K562 (cell line): Measurements from ENCODE around the gene TNIP2. TPM values are rescaled to one million over a fixed set of nuclear protein-coding genes. Genes with fewer than 3 reads are reported as not detected.
A peak's percentile ranks its signal among the peaks of the same experiment; 100 is the strongest.

Source experiments
- ATAC-seq: fragments of 200-7000 bp; cut with Tn5 transposase; 3 replicates; pipeline ENCODE4 v1.9.1; 2020; ENCODE audit warnings: moderate library complexity
- BruUV-seq: library from RNA; stranded (reverse); fragments of 400-500 nt; replicated peaks from 2 replicates; lab custom pipeline; 2021; lab: Mats Ljungman, UMichigan
- CTCF ChIA-PET: fragments of 300-600 bp; formaldehyde crosslinking; extraction: SDS; loops from one replicate; lab custom pipeline; 2021; ENCODE audit warnings: low intra/inter-chr PET ratio; lab: Yijun Ruan, JAX
- POLR2A ChIA-PET: fragments of 300-600, 350-650 bp; sonication (Branson Sonifier 250); formaldehyde crosslinking; extraction: SDS; loops from one replicate; lab custom pipeline; 2021; ENCODE audit warnings: antibody characterized with exemption, inconsistent platforms; lab: Yijun Ruan, JAX
- DNase-seq, 4 experiments: peaks; one replicate each; pipeline versions ENCODE4 v3.0.0 to v3.0.0-alpha.2; 2011 to 2018; ENCODE audit warnings: low spot score in 3 of 4, mixed read lengths in 3 of 4; ENCODE audit errors: extremely low read depth in 1 of 4
- FAIRE-seq: peaks from 2 replicates; lab custom pipeline; 2011; peaks lifted over from hg19 to GRCh38; lab: Jason Lieb, UNC
- H2AFZ ChIP-seq: 2 replicates; pipeline ENCODE4 v1.6.0; 2011; ENCODE audit warnings: low read depth, low read length, control low read depth, inconsistent platforms
- H3K27ac ChIP-seq: fragments of 200-600 bp; 3 replicates; pipeline ENCODE4 v1.8.0; 2011; ENCODE audit warnings: low read depth, mild to moderate bottlenecking, control low read depth, inconsistent platforms, low read length, moderate library complexity, mixed read lengths; ENCODE audit errors: extremely low read depth
- H3K27me3 ChIP-seq, 2 experiments: fragments of 300-600 bp in 1 of 2; 2 replicates in 1 of 2; 3 replicates in 1 of 2; pipeline versions ENCODE4 v1.6.0 to v1.8.0; 2011; ENCODE audit warnings: inconsistent platforms in 2 of 2, low read length in 2 of 2, mild to moderate bottlenecking in 1 of 2, mixed read lengths in 1 of 2, moderate library complexity in 1 of 2; ENCODE audit not compliant: control insufficient read depth in 2 of 2, insufficient read depth in 2 of 2
- H3K36me3 ChIP-seq: fragments of 300-600 bp; 3 replicates; pipeline ENCODE4 v1.8.0; 2011; ENCODE audit warnings: mild to moderate bottlenecking, low read length, inconsistent platforms; ENCODE audit not compliant: control insufficient read depth, insufficient read depth
- H3K4me1 ChIP-seq, 2 experiments: fragments of 200-600 bp in 1 of 2; replicated peaks in 1 of 2; 2 replicates in 1 of 2; 3 replicates in 1 of 2; pipeline versions ENCODE4 v1.5.1 to v1.8.0; 2011; ENCODE audit warnings: inconsistent platforms in 2 of 2, low read length in 2 of 2, mild to moderate bottlenecking in 1 of 2, mixed read lengths in 1 of 2, moderate library complexity in 1 of 2; ENCODE audit not compliant: control insufficient read depth in 2 of 2, insufficient read depth in 2 of 2
- H3K4me2 ChIP-seq: 2 replicates; pipeline ENCODE4 v1.6.1; 2011; ENCODE audit warnings: low read length, control low read depth, inconsistent platforms, mixed read lengths; ENCODE audit not compliant: insufficient read depth
- H3K4me3 ChIP-seq: fragments of 200-600 bp; sonication (generic), shearing (Covaris generic); 2 replicates; pipeline ENCODE4 v1.5.1; 2016; ENCODE audit warnings: control low read depth, inconsistent platforms
- H3K79me2 ChIP-seq: fragments of 200-600 bp; 3 replicates; pipeline ENCODE4 v1.8.0; 2011; ENCODE audit warnings: low read length, inconsistent platforms; ENCODE audit not compliant: control insufficient read depth, insufficient read depth
- H3K9ac ChIP-seq, 2 experiments: 2 replicates each; pipeline versions ENCODE4 v1.6.0 to v1.6.1; 2011; ENCODE audit warnings: low read depth in 2 of 2, low read length in 2 of 2, control low read depth in 1 of 2, inconsistent platforms in 1 of 2, mild to moderate bottlenecking in 1 of 2, mixed read lengths in 1 of 2; ENCODE audit not compliant: insufficient read depth in 1 of 2
- H3K9me1 ChIP-seq: one replicate; pipeline ENCODE4 v1.6.0; 2011; ENCODE audit warnings: inconsistent platforms, mild to moderate bottlenecking, low read length, moderate library complexity; ENCODE audit not compliant: control insufficient read depth, insufficient read depth
- H3K9me3 ChIP-seq: replicated peaks from 2 replicates; pipeline ENCODE4 v1.5.1; 2011; ENCODE audit warnings: low read depth, low read length, inconsistent platforms; ENCODE audit not compliant: control insufficient read depth, insufficient read depth
- H4K20me1 ChIP-seq: replicated peaks from 2 replicates; pipeline ENCODE4 v1.6.1; 2011; ENCODE audit warnings: low read length, inconsistent platforms, mixed read lengths; ENCODE audit not compliant: control insufficient read depth, insufficient read depth
- LARP7 ChIP-seq: fragments of 450-650 bp; IDR thresholded peaks from 2 replicates; pipeline ENCODE4 v1.6.1; 2016
- MAFG ChIP-seq: fragments of 450-650 bp; conservative IDR thresholded peaks from 2 replicates; pipeline ENCODE4 v1.6.1; 2016; ENCODE audit warnings: missing genetic modification characterization, missing compliant biosample characterization
- NR4A1 ChIP-seq, 2 experiments: fragments of 250-450 bp in 1 of 2; fragments of 450-650 bp in 1 of 2; sonication (Bioruptor Pico) in 1 of 2; IDR thresholded peaks; 2 replicates each; pipeline versions ENCODE4 v1.4.0 to v1.6.1; 2016 to 2020; ENCODE audit warnings: mild to moderate bottlenecking in 2 of 2, missing compliant biosample characterization in 1 of 2, missing genetic modification characterization in 1 of 2, moderate library complexity in 1 of 2
- POLR3A ChIP-seq: IDR thresholded peaks from 2 replicates; pipeline ENCODE4 v1.6.1; 2011; ENCODE audit warnings: borderline replicate concordance, mild to moderate bottlenecking, moderate library complexity; ENCODE audit not compliant: insufficient read length, insufficient read depth; ENCODE audit errors: extremely low read depth
- ZNF644 ChIP-seq: fragments of 200-800 bp; sonication (Bioruptor generic); IDR thresholded peaks from 2 replicates; pipeline ENCODE4 v1.6.1; 2016; ENCODE audit warnings: low read depth, missing genetic modification characterization, missing compliant biosample characterization
- WGBS: fragments of 100-300 bp; shearing (Covaris generic); methylation state at CpG from one replicate; pipeline ENCODE4 v1.1.6; 2016; ENCODE audit warnings: low coverage, mixed read lengths; ENCODE audit not compliant: insufficient coverage; ENCODE audit errors: missing lambda C conversion rate; 5-methylcytosine and 5-hydroxymethylcytosine counted together
- in situ Hi-C: fragments of 300-500 bp; cut with MboI; formaldehyde crosslinking; loops from 4 replicates; pipeline ENCODE4 v1.15.0; 2018; ENCODE audit warnings: inconsistent platforms, mixed read lengths
- intact Hi-C: fragments of 100-400 bp; cut with micrococcal nuclease; formaldehyde crosslinking; loops from 2 replicates; pipeline ENCODE4 v1.14.2; 2022
- polyA plus RNA-seq, 8 experiments: library from polyadenylated mRNA; depleted of rRNA in 4 of 8; stranded (reverse) in 5 of 8; unstranded in 3 of 8; fragments of >200 nt; fragmentation: Nextera tagmentation in 2 of 8; fragmentation: Illumina TruSeq in 1 of 8; extraction: Ambion mirVana in 2 of 8; extraction: Trizol in 1 of 8; gene quantifications; 2 replicates each; pipeline versions ENCODE4 v1.2.1 to v1.2.3, GENCODE V29; 2011 to 2014; ENCODE audit warnings: inconsistent platforms in 1 of 8, missing spikeins in 1 of 8
- total RNA-seq, 7 experiments: library from RNA; depleted of rRNA in 6 of 7; stranded (reverse); fragments of >200 nt in 6 of 7; fragmentation: Illumina TruSeq in 2 of 7; extraction: Trizol in 2 of 7; gene quantifications; 2 replicates each; pipeline versions ENCODE4 v1.2.1 to v1.2.3, GENCODE V29; 2011 to 2021; ENCODE audit warnings: low replicate concordance in 1 of 7
- TF ChIP-seq, protein P1 (sequence below), 3 experiments: IDR thresholded peaks in 2 of 3; conservative IDR thresholded peaks in 1 of 3; 2 replicates each; pipeline ENCODE4 v1.5.1; 2011 to 2012; ENCODE audit warnings: low read length in 3 of 3, mild to moderate bottlenecking in 3 of 3, control low read depth in 2 of 3, improper control_type of control experiment in 1 of 3, inconsistent platforms in 1 of 3, low read depth in 1 of 3, mixed read lengths in 1 of 3, moderate library complexity in 1 of 3; ENCODE audit not compliant: insufficient read depth in 2 of 3
- TF ChIP-seq, protein P2 (sequence below): IDR thresholded peaks from 2 replicates; pipeline ENCODE4 v1.6.1; 2011; ENCODE audit not compliant: insufficient read length; ENCODE audit errors: extremely low read depth

The TNIP2 gene
- total and polyA plus RNA-seq, 9 of the 15 experiments (the other 6 are each of a cell fraction or from before 2014, with no cell fraction given), result 0.61 to 42.6 (median 19.5) TPM

DNA sequence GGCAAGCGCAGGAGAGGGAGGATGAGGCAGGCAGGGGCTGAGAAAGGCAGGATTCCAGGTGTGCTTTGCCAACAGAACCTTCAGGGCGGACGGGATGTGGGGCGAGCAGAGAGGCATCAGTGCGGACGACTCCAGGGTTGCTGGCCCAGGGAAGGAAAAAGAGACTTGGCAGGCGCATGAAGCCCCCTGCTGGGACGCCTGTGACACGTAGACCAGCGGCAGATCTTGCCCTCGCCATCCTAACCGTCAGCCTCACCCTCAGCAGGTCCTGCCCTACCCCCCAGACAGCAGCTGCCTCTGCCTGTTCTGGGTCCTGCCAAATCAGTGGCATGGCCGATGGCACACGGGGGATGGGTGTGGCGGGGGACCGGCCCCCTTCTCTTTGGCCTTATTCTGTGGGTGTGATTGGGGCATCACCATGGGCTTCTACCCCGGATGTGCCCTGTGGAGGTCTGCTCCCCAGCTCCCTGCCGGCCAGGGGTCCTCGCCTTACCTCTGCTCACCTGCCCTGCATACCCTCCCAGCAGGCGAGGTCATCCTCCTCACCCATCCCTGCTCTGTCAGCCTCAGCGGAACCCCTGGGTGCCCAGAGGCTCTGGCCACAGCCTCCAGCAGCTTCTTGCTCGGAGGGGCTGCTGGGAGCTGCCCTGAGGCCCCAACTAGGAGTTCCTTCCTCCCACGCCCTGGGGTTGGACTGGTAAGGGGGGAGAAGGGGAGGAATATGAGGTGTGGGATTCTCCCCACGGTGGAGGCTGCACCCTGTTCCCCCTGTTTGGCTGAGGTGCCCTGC, 33.9 kb upstream of the TNIP2 start:
- no peak overlapping the region for H2AFZ ChIP-seq
- peaks cover 13 to 80% of the 10 kb centered on the region in 2 experiments for H3K4me1 ChIP-seq
- intact Hi-C loops (loop anchor here (5.0 kb wide), 2 partner anchors 52 to 77 kb away; partner anchors contain the start of gene ADD1), in situ Hi-C loops (no loop called here)
- BruUV-seq, result no TSS peak
- peak overlapping the region in 1 of 2 experiments; percentile 66; a peak in 2 of 4 replicates for H3K9ac ChIP-seq
- ChIA-PET CTCF (no interaction called here), POLR2A (interaction anchor here (0.7 kb wide), 2 partner anchors 13 to 311 kb away, joined by 3 read pairs; no protein-coding TSS in a partner anchor)
- H3K79me2 ChIP-seq, result no peaks in the 10 kb centered on the region; the same call in 2 of the 3 replicates
- H4K20me1 ChIP-seq, result no peaks in the 10 kb centered on the region; the same call in 1 of the 2 replicates
- no peaks in the 10 kb centered on the region for H3K36me3 ChIP-seq
- FAIRE-seq (no peak), DNase-seq (no peak), ATAC-seq (no peak)
- TF ChIP-seq, protein P1, sequence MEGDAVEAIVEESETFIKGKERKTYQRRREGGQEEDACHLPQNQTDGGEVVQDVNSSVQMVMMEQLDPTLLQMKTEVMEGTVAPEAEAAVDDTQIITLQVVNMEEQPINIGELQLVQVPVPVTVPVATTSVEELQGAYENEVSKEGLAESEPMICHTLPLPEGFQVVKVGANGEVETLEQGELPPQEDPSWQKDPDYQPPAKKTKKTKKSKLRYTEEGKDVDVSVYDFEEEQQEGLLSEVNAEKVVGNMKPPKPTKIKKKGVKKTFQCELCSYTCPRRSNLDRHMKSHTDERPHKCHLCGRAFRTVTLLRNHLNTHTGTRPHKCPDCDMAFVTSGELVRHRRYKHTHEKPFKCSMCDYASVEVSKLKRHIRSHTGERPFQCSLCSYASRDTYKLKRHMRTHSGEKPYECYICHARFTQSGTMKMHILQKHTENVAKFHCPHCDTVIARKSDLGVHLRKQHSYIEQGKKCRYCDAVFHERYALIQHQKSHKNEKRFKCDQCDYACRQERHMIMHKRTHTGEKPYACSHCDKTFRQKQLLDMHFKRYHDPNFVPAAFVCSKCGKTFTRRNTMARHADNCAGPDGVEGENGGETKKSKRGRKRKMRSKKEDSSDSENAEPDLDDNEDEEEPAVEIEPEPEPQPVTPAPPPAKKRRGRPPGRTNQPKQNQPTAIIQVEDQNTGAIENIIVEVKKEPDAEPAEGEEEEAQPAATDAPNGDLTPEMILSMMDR (IDR thresholded peaks at IDR 0.05 in 2 of 3, conservative IDR thresholded peaks at IDR 0.05 in 1 of 3; ENCODE audit: insufficient read depth in 2 of 3, low read depth in 1 of 3, low read length in 3 of 3), result 0 out of 6 replicates have a peak, but pooled peaks of 1 of the 3 experiments have one; percentile 6
- no peak for TF ChIP-seq POLR3A
- TF ChIP-seq, protein P2, sequence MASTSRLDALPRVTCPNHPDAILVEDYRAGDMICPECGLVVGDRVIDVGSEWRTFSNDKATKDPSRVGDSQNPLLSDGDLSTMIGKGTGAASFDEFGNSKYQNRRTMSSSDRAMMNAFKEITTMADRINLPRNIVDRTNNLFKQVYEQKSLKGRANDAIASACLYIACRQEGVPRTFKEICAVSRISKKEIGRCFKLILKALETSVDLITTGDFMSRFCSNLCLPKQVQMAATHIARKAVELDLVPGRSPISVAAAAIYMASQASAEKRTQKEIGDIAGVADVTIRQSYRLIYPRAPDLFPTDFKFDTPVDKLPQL, result no peak
- no peak for TF ChIP-seq ZNF644 (tag)
- no peak for TF ChIP-seq NR4A1 (CRISPR knock-in tag; IDR thresholded peaks at IDR 0.05)
- TF ChIP-seq NR4A1 (tag; IDR thresholded peaks at IDR 0.05), result no peak
- no peak for TF ChIP-seq LARP7
- no peak for TF ChIP-seq MAFG (tag)
- no peaks in the 10 kb centered on the region for H3K9me3 ChIP-seq
- H3K4me3 ChIP-seq, result no peak overlapping the region
- WGBS, result 50% methylated on average over 21 of the region's 24 CpGs
- no peak overlapping the region for H3K4me2 ChIP-seq
- no peaks in the 10 kb centered on the region for H3K27me3 ChIP-seq
- H3K9me1 ChIP-seq, result no peaks in the 10 kb centered on the region
- H3K27ac ChIP-seq, result no peak overlapping the region
